Loucy (cell line): ENCODE measurements around the gene NAV2.
A peak's percentile ranks its signal among the peaks of the same experiment; 100 is the strongest.

ENCODE experiments used
- H2AFZ ChIP-seq: fragments of 200-600 bp; sonication (generic); 2 replicates; pipeline ENCODE4 v1.6.0; 2016; ENCODE audit warnings: antibody characterized with exemption, mild to moderate bottlenecking, low read length, moderate library complexity
- H3F3A ChIP-seq: fragments of 200-600 bp; 2 replicates; pipeline ENCODE4 v1.6.0; 2016; ENCODE audit warnings: antibody characterized with exemption, low read depth, mild to moderate bottlenecking
- H3K27me3 ChIP-seq: fragments of 200-600 bp; sonication (generic); 2 replicates; pipeline ENCODE4 v1.6.1; 2014; ENCODE audit warnings: low read length, mild to moderate bottlenecking; ENCODE audit not compliant: insufficient read depth, poor library complexity, severe bottlenecking
- H3K36me3 ChIP-seq: fragments of 200-600 bp; sonication (generic); 2 replicates; pipeline ENCODE4 v1.6.1; 2016; ENCODE audit warnings: low read length; ENCODE audit not compliant: insufficient read depth
- H3K4me1 ChIP-seq: fragments of 200-600 bp; sonication (generic); 2 replicates; pipeline ENCODE4 v1.5.1; 2014; ENCODE audit warnings: low read length, mild to moderate bottlenecking; ENCODE audit not compliant: insufficient read depth, poor library complexity, severe bottlenecking
- H3K4me2 ChIP-seq: fragments of 200-600 bp; sonication (generic); 2 replicates; pipeline ENCODE4 v1.6.0; 2014; ENCODE audit warnings: antibody characterized with exemption, low read length, low read depth, mild to moderate bottlenecking; ENCODE audit not compliant: poor library complexity, severe bottlenecking
- H3K4me3 ChIP-seq: fragments of 200-600 bp; sonication (generic); 2 replicates; pipeline ENCODE4 v1.5.1; 2014; ENCODE audit warnings: low read length, mild to moderate bottlenecking, mixed read lengths; ENCODE audit not compliant: poor library complexity, severe bottlenecking
- H3K79me2 ChIP-seq: fragments of 200-600 bp; sonication (generic); 2 replicates; pipeline ENCODE4 v1.6.1; 2014; ENCODE audit warnings: low read length; ENCODE audit not compliant: insufficient read depth
- H3K9ac ChIP-seq: fragments of 200-600 bp; sonication (generic); 2 replicates; pipeline ENCODE4 v1.6.0; 2014; ENCODE audit warnings: mild to moderate bottlenecking, low read depth, low read length, moderate library complexity; ENCODE audit not compliant: poor library complexity, severe bottlenecking
- H3K9me2 ChIP-seq: fragments of 200-600 bp; sonication (generic); replicated peaks from 2 replicates; pipeline ENCODE4 v1.6.1; 2016; ENCODE audit warnings: low read depth, low read length, mixed read lengths
- H3K9me3 ChIP-seq: fragments of 200-600 bp; sonication (generic); 2 replicates; pipeline ENCODE4 v1.6.1; 2014; ENCODE audit warnings: mild to moderate bottlenecking, antibody characterized with exemption, low read length, low read depth; ENCODE audit not compliant: insufficient read depth
- H4K20me1 ChIP-seq: fragments of 200-600 bp; sonication (generic); 2 replicates; pipeline ENCODE4 v1.6.0; 2014; ENCODE audit warnings: antibody characterized with exemption, low read length, mild to moderate bottlenecking; ENCODE audit not compliant: insufficient read depth, poor library complexity, severe bottlenecking
- CTCF ChIP-seq: fragments of 200-600 bp; sonication (generic); conservative IDR thresholded peaks from 2 replicates; pipeline ENCODE4 v1.5.1; 2014; ENCODE audit warnings: mild to moderate bottlenecking, antibody characterized with exemption, low read length
- EZH2phosphoT487 ChIP-seq: fragments of 200-600 bp; IDR thresholded peaks from 2 replicates; pipeline ENCODE4 v1.6.1; 2018; ENCODE audit warnings: antibody characterized with exemption, mild to moderate bottlenecking, moderate library complexity, borderline replicate concordance

NAV2 gene

GRCh38 chr11:19949606-19950005, 237.0 kb downstream of the NAV2 start:
- H3K27me3 ChIP-seq, result no peaks in the 10 kb centered on the region

GRCh38 chr11:19951558-19952115, 239.0 kb downstream of the NAV2 start:
- TF ChIP-seq EZH2phosphoT487 (no peak), CTCF (peak; percentile 76)
- Histone ChIP-seq H3K9me3 (no peaks in the 10 kb centered on the region), H3K36me3 (no peaks in the 10 kb centered on the region), H3K4me2 (peak overlapping the region; percentile 54), H4K20me1 (no peaks in the 10 kb centered on the region), H3K9me2 (no peaks in the 10 kb centered on the region), H3F3A (no peaks in the 10 kb centered on the region), H3K79me2 (no peaks in the 10 kb centered on the region), H2AFZ (peak overlapping the region; percentile 92), H3K9ac (no peak overlapping the region), H3K27me3 (no peaks in the 10 kb centered on the region), H3K4me1 (peaks cover 5% of the 10 kb centered on the region), H3K4me3 (peak overlapping the region; percentile 50)

More at GRCh38 chr11:19949606-19950005, 237.0 kb downstream of the NAV2 start:
- Histone ChIP-seq H3K36me3 (no peaks in the 10 kb centered on the region), H3K79me2 (no peaks in the 10 kb centered on the region), H3F3A (no peaks in the 10 kb centered on the region), H3K9me3 (no peaks in the 10 kb centered on the region), H4K20me1 (no peaks in the 10 kb centered on the region), H2AFZ (no peak overlapping the region), H3K4me1 (peaks cover 5% of the 10 kb centered on the region), H3K9ac (no peak overlapping the region), H3K4me2 (no peak overlapping the region), H3K4me3 (no peak overlapping the region), H3K9me2 (no peaks in the 10 kb centered on the region)
- TF ChIP-seq CTCF (no peak), EZH2phosphoT487 (no peak)

GRCh38 chr11:19952116-19952605, 239.5 kb downstream of the NAV2 start:
- H3K4me3 ChIP-seq, result peak overlapping the region; percentile 50

More at GRCh38 chr11:19952116-19952605, 239.5 kb downstream of the NAV2 start:
- H3K9me3 ChIP-seq, result no peaks in the 10 kb centered on the region
- H3K36me3 ChIP-seq, result no peaks in the 10 kb centered on the region
- H3K4me1 ChIP-seq, result peaks cover 5% of the 10 kb centered on the region
- H3K27me3 ChIP-seq, result no peaks in the 10 kb centered on the region
- no peak for TF ChIP-seq CTCF
- TF ChIP-seq EZH2phosphoT487, result no peak
- H2AFZ ChIP-seq, result peak overlapping the region; percentile 92
- H3K79me2 ChIP-seq, result no peaks in the 10 kb centered on the region
- no peak overlapping the region for H3K9ac ChIP-seq
- H3F3A ChIP-seq, result no peaks in the 10 kb centered on the region
- peak overlapping the region; percentile 54 for H3K4me2 ChIP-seq
- H3K9me2 ChIP-seq, result no peaks in the 10 kb centered on the region
- H4K20me1 ChIP-seq, result no peaks in the 10 kb centered on the region
